ENCODE data around the gene EVA1C.

Gene EVA1C

GRCh38 chr21:32391755-32392154 lies 20.8 kb upstream of the EVA1C start:
- DNase-seq (ENCODE audit: low read depth, low spot score) = no peak
- TF ChIP-seq SUZ12 (IDR thresholded peaks at IDR 0.05; ENCODE audit: extremely low read depth, insufficient read depth, insufficient read length) = no peak
- TF ChIP-seq YY1 (IDR thresholded peaks at IDR 0.05; ENCODE audit: insufficient read depth, insufficient read length) = no peak
- no peak for TF ChIP-seq ZNF274 (IDR thresholded peaks at IDR 0.05; ENCODE audit: low read depth, low read length)
- peak overlapping the region; percentile 91 for H3K4me3 ChIP-seq (ENCODE audit: insufficient read length, low read depth)
- H3K27me3 ChIP-seq (ENCODE audit: insufficient read depth, insufficient read length) = no peaks in the 10 kb centered on the region
- no peaks in the 10 kb centered on the region for H3K9me3 ChIP-seq (ENCODE audit: insufficient read depth, low read length)
- H3K4me1 ChIP-seq (ENCODE audit: insufficient read depth, insufficient read length) = peaks cover 6% of the 10 kb centered on the region
- peak overlapping the region; percentile 94 for H3K9ac ChIP-seq (ENCODE audit: insufficient read length, low read depth)
- peaks cover 37% of the 10 kb centered on the region for H3K36me3 ChIP-seq (ENCODE audit: insufficient read depth, insufficient read length, low read length)

GRCh38 chr21:32392299-32392879 lies 20.1 kb upstream of the EVA1C start:
- no peak for DNase-seq (ENCODE audit: low read depth, low spot score)
- Histone ChIP-seq H3K27me3 (ENCODE audit: insufficient read depth, insufficient read length) (no peaks in the 10 kb centered on the region), H3K9ac (ENCODE audit: insufficient read length, low read depth) (peak overlapping the region; percentile 94), H3K36me3 (ENCODE audit: insufficient read depth, insufficient read length, low read length) (peaks cover 35% of the 10 kb centered on the region), H3K4me1 (ENCODE audit: insufficient read depth, insufficient read length) (peaks cover 6% of the 10 kb centered on the region), H3K4me3 (ENCODE audit: insufficient read length, low read depth) (peak overlapping the region; percentile 91), H3K9me3 (ENCODE audit: insufficient read depth, low read length) (no peaks in the 10 kb centered on the region)
- TF ChIP-seq SUZ12 (IDR thresholded peaks at IDR 0.05; ENCODE audit: extremely low read depth, insufficient read depth, insufficient read length) = no peak
- TF ChIP-seq ZNF274 (IDR thresholded peaks at IDR 0.05; ENCODE audit: low read depth, low read length) = no peak
- no peak for TF ChIP-seq YY1 (IDR thresholded peaks at IDR 0.05; ENCODE audit: insufficient read depth, insufficient read length)

GRCh38 chr21:32392880-32393676 lies 19.4 kb upstream of the EVA1C start, which contains the start of gene URB1:
Gene URB1, minus strand, starts transcription at chr21:32393012. Its CDS starts 102 bp downstream, at chr21:32392910.
- Histone ChIP-seq H3K9me3 (ENCODE audit: insufficient read depth, low read length) (no peaks in the 10 kb centered on the region), H3K4me1 (ENCODE audit: insufficient read depth, insufficient read length) (peaks cover 6% of the 10 kb centered on the region), H3K27me3 (ENCODE audit: insufficient read depth, insufficient read length) (no peaks in the 10 kb centered on the region), H3K4me3 (ENCODE audit: insufficient read length, low read depth) (peak within 1 kb of the TSS; percentile 91), H3K36me3 (ENCODE audit: insufficient read depth, insufficient read length, low read length) (peaks cover 29% of the 10 kb centered on the region), H3K9ac (ENCODE audit: insufficient read length, low read depth) (peak within 1 kb of the TSS; percentile 94)
- peak; percentile 82 for DNase-seq (ENCODE audit: low read depth, low spot score)
- no peak for TF ChIP-seq ZNF274 (IDR thresholded peaks at IDR 0.05; ENCODE audit: low read depth, low read length)
- no peak for TF ChIP-seq SUZ12 (IDR thresholded peaks at IDR 0.05; ENCODE audit: extremely low read depth, insufficient read depth, insufficient read length)
- no peak for TF ChIP-seq YY1 (IDR thresholded peaks at IDR 0.05; ENCODE audit: insufficient read depth, insufficient read length)

- H3K4me1 ChIP-seq (ENCODE audit: insufficient read depth, insufficient read length) = peaks cover 4% of the 10 kb centered on the region
- H3K9ac ChIP-seq (ENCODE audit: insufficient read length, low read depth) = peak overlapping the region; percentile 94
- TF ChIP-seq YY1 (IDR thresholded peaks at IDR 0.05; ENCODE audit: insufficient read depth, insufficient read length) (no peak), ZNF274 (IDR thresholded peaks at IDR 0.05; ENCODE audit: low read depth, low read length) (no peak), SUZ12 (IDR thresholded peaks at IDR 0.05; ENCODE audit: extremely low read depth, insufficient read depth, insufficient read length) (no peak)
- peaks cover 23% of the 10 kb centered on the region for H3K36me3 ChIP-seq (ENCODE audit: insufficient read depth, insufficient read length, low read length)
- no peaks in the 10 kb centered on the region for H3K9me3 ChIP-seq (ENCODE audit: insufficient read depth, low read length)
- no peaks in the 10 kb centered on the region for H3K27me3 ChIP-seq (ENCODE audit: insufficient read depth, insufficient read length)
- peak overlapping the region; percentile 91 for H3K4me3 ChIP-seq (ENCODE audit: insufficient read length, low read depth)
- no peak for DNase-seq (ENCODE audit: low read depth, low spot score)
Observed at GRCh38 chr21:32393677-32394001, 18.9 kb upstream of the EVA1C start.

GRCh38 chr21:32403201-32403777 lies 9.2 kb upstream of the EVA1C start:
- peaks cover 4% of the 10 kb centered on the region for H3K4me1 ChIP-seq (ENCODE audit: insufficient read depth, insufficient read length)
- no peaks in the 10 kb centered on the region for H3K36me3 ChIP-seq (ENCODE audit: insufficient read depth, insufficient read length, low read length)
- TF ChIP-seq YY1 (IDR thresholded peaks at IDR 0.05; ENCODE audit: insufficient read depth, insufficient read length) = no peak
- no peak for TF ChIP-seq ZNF274 (IDR thresholded peaks at IDR 0.05; ENCODE audit: low read depth, low read length)
- no peak for TF ChIP-seq SUZ12 (IDR thresholded peaks at IDR 0.05; ENCODE audit: extremely low read depth, insufficient read depth, insufficient read length)
- peak; percentile 68 for DNase-seq (ENCODE audit: low read depth, low spot score)
- H3K9me3 ChIP-seq (ENCODE audit: insufficient read depth, low read length) = no peaks in the 10 kb centered on the region
- peaks cover 4% of the 10 kb centered on the region for H3K27me3 ChIP-seq (ENCODE audit: insufficient read depth, insufficient read length)
- no peak overlapping the region for H3K4me3 ChIP-seq (ENCODE audit: insufficient read length, low read depth)
- peak overlapping the region; percentile 5 for H3K9ac ChIP-seq (ENCODE audit: insufficient read length, low read depth)

GRCh38 chr21:32406405-32406804 lies 6.1 kb upstream of the EVA1C start:
- Histone ChIP-seq H3K9me3 (ENCODE audit: insufficient read depth, low read length) (no peaks in the 10 kb centered on the region), H3K36me3 (ENCODE audit: insufficient read depth, insufficient read length, low read length) (no peaks in the 10 kb centered on the region), H3K4me3 (ENCODE audit: insufficient read length, low read depth) (no peak overlapping the region), H3K4me1 (ENCODE audit: insufficient read depth, insufficient read length) (peaks cover 6% of the 10 kb centered on the region), H3K9ac (ENCODE audit: insufficient read length, low read depth) (no peak overlapping the region), H3K27me3 (ENCODE audit: insufficient read depth, insufficient read length) (peaks cover 35% of the 10 kb centered on the region)
- no peak for TF ChIP-seq YY1 (IDR thresholded peaks at IDR 0.05; ENCODE audit: insufficient read depth, insufficient read length)
- TF ChIP-seq SUZ12 (IDR thresholded peaks at IDR 0.05; ENCODE audit: extremely low read depth, insufficient read depth, insufficient read length) = no peak
- no peak for TF ChIP-seq ZNF274 (IDR thresholded peaks at IDR 0.05; ENCODE audit: low read depth, low read length)
- DNase-seq (ENCODE audit: low read depth, low spot score) = no peak

- peaks cover 70% of the 10 kb centered on the region for H3K27me3 ChIP-seq (ENCODE audit: insufficient read depth, insufficient read length)
- no peaks in the 10 kb centered on the region for H3K9me3 ChIP-seq (ENCODE audit: insufficient read depth, low read length)
- TF ChIP-seq YY1 (IDR thresholded peaks at IDR 0.05; ENCODE audit: insufficient read depth, insufficient read length) (no peak), SUZ12 (IDR thresholded peaks at IDR 0.05; ENCODE audit: extremely low read depth, insufficient read depth, insufficient read length) (no peak), ZNF274 (IDR thresholded peaks at IDR 0.05; ENCODE audit: low read depth, low read length) (no peak)
Observed at GRCh38 chr21:32410291-32410690, 2.2 kb upstream of the EVA1C start.

More at GRCh38 chr21:32410291-32410690, 2.2 kb upstream of the EVA1C start:
- H3K9ac ChIP-seq (ENCODE audit: insufficient read length, low read depth) = no peak overlapping the region
- no peaks in the 10 kb centered on the region for H3K36me3 ChIP-seq (ENCODE audit: insufficient read depth, insufficient read length, low read length)
- no peak overlapping the region for H3K4me3 ChIP-seq (ENCODE audit: insufficient read length, low read depth)
- H3K4me1 ChIP-seq (ENCODE audit: insufficient read depth, insufficient read length) = peaks cover 14% of the 10 kb centered on the region
- no peak for DNase-seq (ENCODE audit: low read depth, low spot score)
